GM12864 (cell line): ENCODE results near the gene PPP2R2D.
"Not testable (repeated sequence)": the region's sequence is repeated elsewhere in the genome, so short reads cannot be mapped to it uniquely, and the experiment has no call there.

ENCODE experiments used
- DNase-seq: peaks from one replicate; pipeline ENCODE4 v3.0.0-alpha.2; 2011; ENCODE audit warnings: low read depth
- H3K4me3 ChIP-seq: 2 replicates; pipeline ENCODE4 v1.5.1; 2011; ENCODE audit warnings: mild to moderate bottlenecking, low read depth, low read length, control low read depth
- TF ChIP-seq, protein P1 (sequence below): IDR thresholded peaks from 2 replicates; pipeline ENCODE4 v1.5.1; 2011; ENCODE audit warnings: low read depth, mild to moderate bottlenecking, moderate library complexity, low read length, control low read depth, inconsistent platforms; ENCODE audit errors: missing control alignments

Gene PPP2R2D

GRCh38 chr10:131947631-131948347 is 47.0 kb downstream of the PPP2R2D start:
- TF ChIP-seq, protein P1, sequence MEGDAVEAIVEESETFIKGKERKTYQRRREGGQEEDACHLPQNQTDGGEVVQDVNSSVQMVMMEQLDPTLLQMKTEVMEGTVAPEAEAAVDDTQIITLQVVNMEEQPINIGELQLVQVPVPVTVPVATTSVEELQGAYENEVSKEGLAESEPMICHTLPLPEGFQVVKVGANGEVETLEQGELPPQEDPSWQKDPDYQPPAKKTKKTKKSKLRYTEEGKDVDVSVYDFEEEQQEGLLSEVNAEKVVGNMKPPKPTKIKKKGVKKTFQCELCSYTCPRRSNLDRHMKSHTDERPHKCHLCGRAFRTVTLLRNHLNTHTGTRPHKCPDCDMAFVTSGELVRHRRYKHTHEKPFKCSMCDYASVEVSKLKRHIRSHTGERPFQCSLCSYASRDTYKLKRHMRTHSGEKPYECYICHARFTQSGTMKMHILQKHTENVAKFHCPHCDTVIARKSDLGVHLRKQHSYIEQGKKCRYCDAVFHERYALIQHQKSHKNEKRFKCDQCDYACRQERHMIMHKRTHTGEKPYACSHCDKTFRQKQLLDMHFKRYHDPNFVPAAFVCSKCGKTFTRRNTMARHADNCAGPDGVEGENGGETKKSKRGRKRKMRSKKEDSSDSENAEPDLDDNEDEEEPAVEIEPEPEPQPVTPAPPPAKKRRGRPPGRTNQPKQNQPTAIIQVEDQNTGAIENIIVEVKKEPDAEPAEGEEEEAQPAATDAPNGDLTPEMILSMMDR = no peak
- DNase-seq = no peak
- no peak overlapping the region for H3K4me3 ChIP-seq

DNA sequence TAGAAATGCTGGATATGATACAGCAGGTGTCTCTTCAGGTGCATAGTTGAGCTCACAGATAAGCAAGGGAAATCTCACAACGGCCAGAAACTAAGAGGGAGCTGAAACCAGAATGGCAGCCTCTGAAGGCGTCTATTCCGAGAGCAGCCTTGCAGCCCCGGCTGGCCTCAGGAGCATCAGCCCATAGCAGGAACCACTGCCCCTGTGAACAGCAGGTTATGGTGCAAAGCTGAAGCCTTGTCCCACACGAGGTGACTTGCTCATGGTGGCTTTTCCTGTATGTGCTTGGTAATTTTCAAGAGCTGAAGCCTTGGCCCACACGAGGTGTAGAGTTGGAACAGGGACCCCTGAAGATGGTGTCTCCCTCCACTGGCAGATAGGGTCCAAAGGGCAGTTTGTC is 47.7 kb downstream of the PPP2R2D start:
- DNase-seq = no peak
- no peak overlapping the region for H3K4me3 ChIP-seq
- TF ChIP-seq, protein P1 = no peak

DNA sequence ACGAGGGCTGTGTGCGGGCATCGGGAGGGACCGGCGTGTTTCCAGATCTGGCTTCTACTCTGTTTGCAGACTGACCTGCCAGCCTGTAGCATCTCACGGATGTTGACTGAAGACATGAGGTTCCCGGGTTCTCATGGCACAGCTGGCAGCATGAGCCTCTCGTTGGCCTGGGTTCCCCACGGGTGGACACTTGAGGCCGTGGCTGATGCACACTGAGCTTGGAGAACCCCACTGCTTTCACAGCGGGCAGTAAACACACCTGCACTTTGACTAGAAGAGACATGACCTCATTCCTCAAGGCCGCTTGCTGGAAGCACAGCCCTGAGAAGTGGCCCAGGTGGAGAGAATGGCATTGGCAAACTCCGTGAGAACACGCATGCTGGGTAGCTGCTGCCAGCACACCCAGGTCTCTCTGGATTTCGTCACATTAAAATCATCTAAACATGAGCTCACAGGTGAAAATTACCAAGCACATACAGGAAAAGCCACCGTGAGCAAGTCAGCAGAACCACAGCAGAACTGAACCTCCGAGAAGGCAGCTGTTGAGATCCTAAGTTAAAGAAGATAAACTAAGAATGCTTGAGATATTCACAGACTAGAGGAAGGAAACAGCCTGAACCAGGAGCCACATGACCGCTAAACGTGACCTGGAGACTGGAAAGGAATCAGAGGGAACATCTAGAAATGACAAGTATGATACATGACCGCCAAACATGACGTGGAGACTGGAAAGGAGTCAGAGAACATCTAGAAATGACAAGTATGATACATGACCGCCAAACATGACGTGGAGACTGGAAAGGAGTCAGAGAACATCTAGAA is 48.4 kb downstream of the PPP2R2D start:
- TF ChIP-seq, protein P1 = no peak
- H3K4me3 ChIP-seq = no peak overlapping the region
- DNase-seq = no peak

- H3K4me3 ChIP-seq, DNase-seq: not testable (repeated sequence)
Measured at GRCh38 chr10:131949908-131950307, 49.1 kb downstream of the PPP2R2D start.

- no peak for DNase-seq
- no peak overlapping the region for H3K4me3 ChIP-seq
- TF ChIP-seq, protein P1 = no peak
Measured at GRCh38 chr10:131954356-131954965, 53.7 kb downstream of the PPP2R2D start.

DNA sequence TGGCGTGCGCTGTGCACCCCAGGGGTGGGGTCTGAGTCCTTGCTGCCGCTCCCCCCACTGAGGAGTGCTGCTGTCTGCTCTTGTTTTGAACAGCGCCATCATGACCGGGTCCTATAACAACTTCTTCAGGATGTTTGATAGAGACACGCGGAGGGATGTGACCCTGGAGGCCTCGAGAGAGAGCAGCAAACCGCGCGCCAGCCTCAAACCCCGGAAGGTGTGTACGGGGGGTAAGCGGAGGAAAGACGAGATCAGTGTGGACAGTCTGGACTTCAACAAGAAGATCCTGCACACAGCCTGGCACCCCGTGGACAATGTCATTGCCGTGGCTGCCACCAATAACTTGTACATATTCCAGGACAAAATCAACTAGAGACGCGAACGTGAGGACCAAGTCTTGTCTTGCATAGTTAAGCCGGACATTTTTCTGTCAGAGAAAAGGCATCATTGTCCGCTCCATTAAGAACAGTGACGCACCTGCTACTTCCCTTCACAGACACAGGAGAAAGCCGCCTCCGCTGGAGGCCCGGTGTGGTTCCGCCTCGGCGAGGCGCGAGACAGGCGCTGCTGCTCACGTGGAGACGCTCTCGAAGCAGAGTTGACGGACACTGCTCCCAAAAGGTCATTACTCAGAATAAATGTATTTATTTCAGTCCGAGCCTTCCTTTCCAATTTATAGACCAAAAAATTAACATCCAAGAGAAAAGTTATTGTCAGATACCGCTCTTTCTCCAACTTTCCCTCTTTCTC is 55.0 kb downstream of the PPP2R2D start:
- TF ChIP-seq, protein P1 = no peak
- DNase-seq = no peak
- H3K4me3 ChIP-seq = no peak overlapping the region

DNA sequence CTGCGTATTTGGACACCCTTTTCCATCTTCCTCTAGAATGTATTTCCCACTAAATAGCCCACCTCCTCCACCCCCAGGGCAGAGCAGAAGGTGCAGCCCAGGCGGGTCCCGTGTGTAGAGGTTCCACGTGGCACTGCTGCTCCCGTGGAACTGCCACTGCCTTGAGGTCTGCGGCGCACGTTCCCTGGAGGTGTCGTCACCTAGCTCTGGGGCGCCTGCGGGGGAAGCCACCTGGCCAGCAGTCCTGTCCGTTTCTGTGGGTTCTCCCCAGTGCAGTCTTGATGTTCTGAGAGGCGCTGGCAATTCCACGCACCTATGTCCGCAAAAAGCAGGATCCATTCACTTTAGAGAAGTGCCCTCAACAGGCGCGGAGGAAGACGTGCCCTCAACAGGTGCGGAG is 59.0 kb downstream of the PPP2R2D start:
- H3K4me3 ChIP-seq = no peak overlapping the region
- TF ChIP-seq, protein P1 = no peak
- no peak for DNase-seq
